HepG2 (cell line): Measurements from ENCODE around the gene ARHGAP19. TPM values are rescaled to one million over a fixed set of nuclear protein-coding genes. Genes with fewer than 3 reads are reported as not detected.
A peak's percentile ranks its signal among the peaks of the same experiment; 100 is the strongest.

ENCODE experiments used
- CAMTA2 ChIP-seq: sonication (generic); formaldehyde crosslinking; IDR thresholded peaks from 2 replicates; pipeline ENCODE4 v1.4.0; 2020; ENCODE audit warnings: mild to moderate bottlenecking, missing genetic modification reagents, borderline replicate concordance
- HOXA3 ChIP-seq: sonication (generic); formaldehyde crosslinking; IDR thresholded peaks from 2 replicates; pipeline ENCODE4 v1.5.0; 2020; ENCODE audit warnings: missing genetic modification reagents
- HOXD1 ChIP-seq: sonication (generic); formaldehyde crosslinking; IDR thresholded peaks from 2 replicates; pipeline ENCODE4 v1.5.0; 2020; ENCODE audit warnings: missing genetic modification reagents
- PAWR ChIP-seq: sonication (generic); formaldehyde crosslinking; IDR thresholded peaks from 2 replicates; pipeline ENCODE4 v1.4.0; 2020; ENCODE audit warnings: missing genetic modification reagents, mild to moderate bottlenecking, borderline replicate concordance
- SALL1 ChIP-seq: sonication (generic); formaldehyde crosslinking; IDR thresholded peaks from 2 replicates; pipeline ENCODE4 v1.8.0; 2022; ENCODE audit warnings: mild to moderate bottlenecking, missing genetic modification reagents
- SUZ12 ChIP-seq: fragments of 150-350 bp; IDR thresholded peaks from 2 replicates; pipeline ENCODE4 v1.6.1; 2014; ENCODE audit warnings: low read depth, low read length
- ZNF260 ChIP-seq: sonication (generic); formaldehyde crosslinking; IDR thresholded peaks from 2 replicates; pipeline ENCODE4 v1.4.0; 2020; ENCODE audit warnings: missing genetic modification reagents, low read depth, mild to moderate bottlenecking, borderline replicate concordance
- ZNF547 ChIP-seq: sonication (generic); formaldehyde crosslinking; IDR thresholded peaks from 2 replicates; pipeline ENCODE4 v1.5.1; 2020; ENCODE audit warnings: mild to moderate bottlenecking, missing genetic modification reagents
- ZNF777 ChIP-seq: sonication (generic); formaldehyde crosslinking; IDR thresholded peaks from 2 replicates; pipeline ENCODE4 v1.4.0; 2020; ENCODE audit warnings: missing genetic modification reagents
- polyA plus RNA-seq, 8 experiments: library from polyadenylated mRNA; depleted of rRNA in 3 of 8; stranded (reverse) in 7 of 8; unstranded in 1 of 8; fragments of >200 nt; fragmentation: Illumina TruSeq in 4 of 8; extraction: Trizol in 4 of 8; gene quantifications; 2 replicates each; pipeline versions ENCODE4 v1.2.1 to v1.2.3, GENCODE V29; 2011 to 2016; ENCODE audit warnings: low read depth in 4 of 8, missing spikeins in 1 of 8, mixed read lengths in 1 of 8; ENCODE audit not compliant: insufficient read depth in 1 of 8
- total RNA-seq, 5 experiments: library from RNA; depleted of rRNA; stranded (reverse); fragments of >200 nt; fragmentation: Illumina TruSeq; extraction: Trizol; gene quantifications; 2 replicates each; pipeline ENCODE4 v1.2.3, GENCODE V29; 2016; ENCODE audit warnings: low read depth in 1 of 5
- TF ChIP-seq, protein P1 (sequence below): sonication (generic); formaldehyde crosslinking; IDR thresholded peaks from 2 replicates; pipeline ENCODE4 v1.4.0; 2020; ENCODE audit warnings: missing genetic modification reagents, borderline replicate concordance
- TF ChIP-seq, protein P2 (sequence below): sonication (generic); formaldehyde crosslinking; IDR thresholded peaks from 2 replicates; pipeline ENCODE4 v1.4.0; 2020; ENCODE audit warnings: mild to moderate bottlenecking, missing genetic modification reagents
- TF ChIP-seq, protein P3 (sequence below), 2 experiments: sonication (generic) in 1 of 2; formaldehyde crosslinking in 1 of 2; IDR thresholded peaks; 2 replicates each; pipeline versions ENCODE4 v1.6.1 to v1.9.0; 2014 to 2022; ENCODE audit warnings: antibody characterized with exemption in 1 of 2, borderline replicate concordance in 1 of 2, inconsistent platforms in 1 of 2, low read depth in 1 of 2, missing genetic modification reagents in 1 of 2
- TF ChIP-seq, protein P4 (sequence below): sonication (generic); IDR thresholded peaks from 2 replicates; pipeline ENCODE4 v1.6.1; 2016; ENCODE audit warnings: low read depth, borderline replicate concordance
- TF ChIP-seq, protein P5 (sequence below): sonication (generic); formaldehyde crosslinking; IDR thresholded peaks from 2 replicates; pipeline ENCODE4 v1.5.0; 2020; ENCODE audit warnings: missing genetic modification reagents, mild to moderate bottlenecking, borderline replicate concordance

ARHGAP19 gene
- total and polyA plus RNA-seq, 2 of the 13 experiments (the other 11 are each of a cell fraction or from before 2014, with no cell fraction given) = 7.6 to 10.0 TPM

DNA sequence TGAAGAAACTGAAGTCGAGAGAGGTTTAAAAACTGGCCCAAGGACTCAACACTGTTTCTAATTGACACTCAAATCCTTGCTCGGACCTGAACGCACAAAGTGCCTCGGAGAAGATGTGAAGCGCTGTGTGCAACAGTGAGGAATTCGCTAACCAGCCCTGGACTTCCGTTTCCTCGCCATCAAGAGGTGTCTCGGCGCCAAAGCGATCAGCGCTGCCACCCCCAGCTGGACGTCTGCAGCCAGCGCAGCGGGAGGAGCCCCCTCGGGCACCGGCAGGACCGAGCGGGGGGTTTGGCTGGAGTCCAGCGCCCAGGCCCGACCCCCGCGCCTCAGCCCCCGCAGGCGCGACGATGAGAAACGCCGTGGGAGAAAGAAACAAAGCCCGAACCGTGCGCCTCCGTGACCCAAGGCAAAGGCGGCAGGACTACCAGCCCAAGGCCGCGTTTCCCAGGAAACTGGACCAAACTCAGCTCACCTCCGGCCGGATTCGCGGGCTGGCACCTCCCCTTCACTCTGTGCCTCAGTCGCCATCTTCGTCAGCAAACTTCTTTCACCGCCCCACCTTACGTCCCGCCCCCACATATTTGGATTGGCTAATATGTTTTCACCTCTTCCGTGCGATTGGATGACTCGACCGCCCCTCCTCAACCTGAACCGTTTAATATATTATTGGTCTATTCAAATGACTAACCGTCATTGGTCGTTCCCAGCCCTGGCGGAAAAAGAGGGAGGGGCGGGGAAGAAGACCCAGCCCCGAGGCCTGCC lies at the start of gene ARHGAP19 (continued):
- TF ChIP-seq, protein P1, sequence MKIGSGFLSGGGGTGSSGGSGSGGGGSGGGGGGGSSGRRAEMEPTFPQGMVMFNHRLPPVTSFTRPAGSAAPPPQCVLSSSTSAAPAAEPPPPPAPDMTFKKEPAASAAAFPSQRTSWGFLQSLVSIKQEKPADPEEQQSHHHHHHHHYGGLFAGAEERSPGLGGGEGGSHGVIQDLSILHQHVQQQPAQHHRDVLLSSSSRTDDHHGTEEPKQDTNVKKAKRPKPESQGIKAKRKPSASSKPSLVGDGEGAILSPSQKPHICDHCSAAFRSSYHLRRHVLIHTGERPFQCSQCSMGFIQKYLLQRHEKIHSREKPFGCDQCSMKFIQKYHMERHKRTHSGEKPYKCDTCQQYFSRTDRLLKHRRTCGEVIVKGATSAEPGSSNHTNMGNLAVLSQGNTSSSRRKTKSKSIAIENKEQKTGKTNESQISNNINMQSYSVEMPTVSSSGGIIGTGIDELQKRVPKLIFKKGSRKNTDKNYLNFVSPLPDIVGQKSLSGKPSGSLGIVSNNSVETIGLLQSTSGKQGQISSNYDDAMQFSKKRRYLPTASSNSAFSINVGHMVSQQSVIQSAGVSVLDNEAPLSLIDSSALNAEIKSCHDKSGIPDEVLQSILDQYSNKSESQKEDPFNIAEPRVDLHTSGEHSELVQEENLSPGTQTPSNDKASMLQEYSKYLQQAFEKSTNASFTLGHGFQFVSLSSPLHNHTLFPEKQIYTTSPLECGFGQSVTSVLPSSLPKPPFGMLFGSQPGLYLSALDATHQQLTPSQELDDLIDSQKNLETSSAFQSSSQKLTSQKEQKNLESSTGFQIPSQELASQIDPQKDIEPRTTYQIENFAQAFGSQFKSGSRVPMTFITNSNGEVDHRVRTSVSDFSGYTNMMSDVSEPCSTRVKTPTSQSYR (CRISPR knock-in tag) = no peak
- peak; percentile 84 for TF ChIP-seq HOXA3 (CRISPR knock-in tag)
- TF ChIP-seq ZNF260 (CRISPR knock-in tag) = no peak
- 0 out of 2 replicates have a peak, but pooled peaks have one; percentile 71 for TF ChIP-seq HOXD1 (CRISPR knock-in tag)
- TF ChIP-seq SALL1 = peak; percentile 89
- peak; percentile 19; the same call in 1 of the 2 replicates for TF ChIP-seq CAMTA2 (CRISPR knock-in tag)
- TF ChIP-seq, protein P2, sequence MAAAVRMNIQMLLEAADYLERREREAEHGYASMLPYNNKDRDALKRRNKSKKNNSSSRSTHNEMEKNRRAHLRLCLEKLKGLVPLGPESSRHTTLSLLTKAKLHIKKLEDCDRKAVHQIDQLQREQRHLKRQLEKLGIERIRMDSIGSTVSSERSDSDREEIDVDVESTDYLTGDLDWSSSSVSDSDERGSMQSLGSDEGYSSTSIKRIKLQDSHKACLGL = peak; percentile 76; the same call in 1 of the 2 replicates
- TF ChIP-seq, protein P3, sequence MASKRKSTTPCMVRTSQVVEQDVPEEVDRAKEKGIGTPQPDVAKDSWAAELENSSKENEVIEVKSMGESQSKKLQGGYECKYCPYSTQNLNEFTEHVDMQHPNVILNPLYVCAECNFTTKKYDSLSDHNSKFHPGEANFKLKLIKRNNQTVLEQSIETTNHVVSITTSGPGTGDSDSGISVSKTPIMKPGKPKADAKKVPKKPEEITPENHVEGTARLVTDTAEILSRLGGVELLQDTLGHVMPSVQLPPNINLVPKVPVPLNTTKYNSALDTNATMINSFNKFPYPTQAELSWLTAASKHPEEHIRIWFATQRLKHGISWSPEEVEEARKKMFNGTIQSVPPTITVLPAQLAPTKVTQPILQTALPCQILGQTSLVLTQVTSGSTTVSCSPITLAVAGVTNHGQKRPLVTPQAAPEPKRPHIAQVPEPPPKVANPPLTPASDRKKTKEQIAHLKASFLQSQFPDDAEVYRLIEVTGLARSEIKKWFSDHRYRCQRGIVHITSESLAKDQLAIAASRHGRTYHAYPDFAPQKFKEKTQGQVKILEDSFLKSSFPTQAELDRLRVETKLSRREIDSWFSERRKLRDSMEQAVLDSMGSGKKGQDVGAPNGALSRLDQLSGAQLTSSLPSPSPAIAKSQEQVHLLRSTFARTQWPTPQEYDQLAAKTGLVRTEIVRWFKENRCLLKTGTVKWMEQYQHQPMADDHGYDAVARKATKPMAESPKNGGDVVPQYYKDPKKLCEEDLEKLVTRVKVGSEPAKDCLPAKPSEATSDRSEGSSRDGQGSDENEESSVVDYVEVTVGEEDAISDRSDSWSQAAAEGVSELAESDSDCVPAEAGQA (IDR thresholded peaks at IDR 0.05; ENCODE audit: low read depth) = no peak; the same call in 1 of the 2 replicates
- TF ChIP-seq, protein P3 (CRISPR knock-in tag; IDR thresholded peaks at IDR 0.05; ENCODE audit: borderline replicate concordance) = no peak
- TF ChIP-seq SUZ12 = peak; percentile 73
- TF ChIP-seq, protein P4, sequence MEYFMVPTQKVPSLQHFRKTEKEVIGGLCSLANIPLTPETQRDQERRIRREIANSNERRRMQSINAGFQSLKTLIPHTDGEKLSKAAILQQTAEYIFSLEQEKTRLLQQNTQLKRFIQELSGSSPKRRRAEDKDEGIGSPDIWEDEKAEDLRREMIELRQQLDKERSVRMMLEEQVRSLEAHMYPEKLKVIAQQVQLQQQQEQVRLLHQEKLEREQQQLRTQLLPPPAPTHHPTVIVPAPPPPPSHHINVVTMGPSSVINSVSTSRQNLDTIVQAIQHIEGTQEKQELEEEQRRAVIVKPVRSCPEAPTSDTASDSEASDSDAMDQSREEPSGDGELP = peak; percentile 82; the same call in 1 of the 2 replicates
- no peak; the same call in 1 of the 2 replicates for TF ChIP-seq ZNF777 (CRISPR knock-in tag)
- TF ChIP-seq, protein P5, sequence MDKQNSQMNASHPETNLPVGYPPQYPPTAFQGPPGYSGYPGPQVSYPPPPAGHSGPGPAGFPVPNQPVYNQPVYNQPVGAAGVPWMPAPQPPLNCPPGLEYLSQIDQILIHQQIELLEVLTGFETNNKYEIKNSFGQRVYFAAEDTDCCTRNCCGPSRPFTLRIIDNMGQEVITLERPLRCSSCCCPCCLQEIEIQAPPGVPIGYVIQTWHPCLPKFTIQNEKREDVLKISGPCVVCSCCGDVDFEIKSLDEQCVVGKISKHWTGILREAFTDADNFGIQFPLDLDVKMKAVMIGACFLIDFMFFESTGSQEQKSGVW = no peak
- TF ChIP-seq ZNF547 = peak; percentile 80
- no peak for TF ChIP-seq PAWR (CRISPR knock-in tag)
